ES-I3 (cell line): ENCODE data around the gene ITGB7.

Experiments
- H3K36me3 ChIP-seq: 2 replicates; pipeline ENCODE4 v1.6.1; 2013; ENCODE audit warnings: mild to moderate bottlenecking, low read length, control low read depth, moderate library complexity; ENCODE audit not compliant: insufficient read depth
- H3K4me1 ChIP-seq: 2 replicates; pipeline ENCODE4 v1.6.1; 2013; ENCODE audit warnings: mild to moderate bottlenecking, control low read depth, low read length; ENCODE audit not compliant: insufficient read depth
- H3K9ac ChIP-seq: 2 replicates; pipeline ENCODE4 v1.6.1; 2013; ENCODE audit warnings: low read depth, mild to moderate bottlenecking, low read length, moderate library complexity
- H3K9me3 ChIP-seq: 2 replicates; pipeline ENCODE4 v1.6.1; 2013; ENCODE audit warnings: mild to moderate bottlenecking, low read length, moderate library complexity; ENCODE audit not compliant: control insufficient read depth, insufficient read depth

Gene ITGB7

GRCh38 chr12:53160000-53160399, 47.1 kb downstream of the ITGB7 start:
- Histone ChIP-seq H3K4me1 (no peaks in the 10 kb centered on the region), H3K36me3 (no peaks in the 10 kb centered on the region), H3K9ac (no peak overlapping the region), H3K9me3 (no peaks in the 10 kb centered on the region)

GRCh38 chr12:53159195-53159839, 47.7 kb downstream of the ITGB7 start:
- Histone ChIP-seq H3K4me1 (no peaks in the 10 kb centered on the region), H3K9ac (peak overlapping the region; percentile 25), H3K9me3 (no peaks in the 10 kb centered on the region), H3K36me3 (no peaks in the 10 kb centered on the region)

- no peaks in the 10 kb centered on the region for H3K9me3 ChIP-seq
- H3K36me3 ChIP-seq, result no peaks in the 10 kb centered on the region
- no peak overlapping the region for H3K9ac ChIP-seq
- no peaks in the 10 kb centered on the region for H3K4me1 ChIP-seq
Observed at GRCh38 chr12:53152390-53152789, 54.7 kb downstream of the ITGB7 start.

- Histone ChIP-seq H3K36me3 (no peaks in the 10 kb centered on the region), H3K9ac (no peak overlapping the region), H3K4me1 (no peaks in the 10 kb centered on the region), H3K9me3 (no peaks in the 10 kb centered on the region)
Observed at GRCh38 chr12:53151039-53151438, 56.0 kb downstream of the ITGB7 start.

- Histone ChIP-seq H3K4me1 (no peaks in the 10 kb centered on the region), H3K9ac (no peak overlapping the region), H3K9me3 (no peaks in the 10 kb centered on the region), H3K36me3 (no peaks in the 10 kb centered on the region)
Observed at GRCh38 chr12:53147653-53148052, 59.4 kb downstream of the ITGB7 start.

- no peaks in the 10 kb centered on the region for H3K4me1 ChIP-seq
- H3K36me3 ChIP-seq, result no peaks in the 10 kb centered on the region
- H3K9ac ChIP-seq, result no peak overlapping the region
- H3K9me3 ChIP-seq, result no peaks in the 10 kb centered on the region
Observed at GRCh38 chr12:53147181-53147580, 59.9 kb downstream of the ITGB7 start.

GRCh38 chr12:53145383-53146260, 61.4 kb downstream of the ITGB7 start:
- Histone ChIP-seq H3K36me3 (no peaks in the 10 kb centered on the region), H3K4me1 (no peaks in the 10 kb centered on the region)

GRCh38 chr12:53143355-53143754, 63.7 kb downstream of the ITGB7 start:
- Histone ChIP-seq H3K9me3 (0 out of 2 replicates have a peak, but pooled peaks cover 8% of the 10 kb centered on the region), H3K4me1 (no peaks in the 10 kb centered on the region), H3K9ac (no peak overlapping the region), H3K36me3 (no peaks in the 10 kb centered on the region)

More at GRCh38 chr12:53145383-53146260, 61.4 kb downstream of the ITGB7 start:
- Histone ChIP-seq H3K9ac (no peak overlapping the region), H3K9me3 (no peaks in the 10 kb centered on the region)
